B cell (primary cell): Measurements from ENCODE around the gene PTCD3.

Experiments used
- EZH2 ChIP-seq: IDR thresholded peaks from 2 replicates; pipeline ENCODE4 v1.6.1; 2012; ENCODE audit warnings: borderline replicate concordance, low read depth, mild to moderate bottlenecking, moderate library complexity, low read length; ENCODE audit not compliant: insufficient read depth, poor library complexity, severe bottlenecking
- TF ChIP-seq, protein P1 (sequence below): fragments of 200-600 bp; IDR thresholded peaks from one replicate; pipeline ENCODE4 v1.8.0; 2022; ENCODE audit warnings: antibody characterized with exemption, mild to moderate bottlenecking

DNA sequence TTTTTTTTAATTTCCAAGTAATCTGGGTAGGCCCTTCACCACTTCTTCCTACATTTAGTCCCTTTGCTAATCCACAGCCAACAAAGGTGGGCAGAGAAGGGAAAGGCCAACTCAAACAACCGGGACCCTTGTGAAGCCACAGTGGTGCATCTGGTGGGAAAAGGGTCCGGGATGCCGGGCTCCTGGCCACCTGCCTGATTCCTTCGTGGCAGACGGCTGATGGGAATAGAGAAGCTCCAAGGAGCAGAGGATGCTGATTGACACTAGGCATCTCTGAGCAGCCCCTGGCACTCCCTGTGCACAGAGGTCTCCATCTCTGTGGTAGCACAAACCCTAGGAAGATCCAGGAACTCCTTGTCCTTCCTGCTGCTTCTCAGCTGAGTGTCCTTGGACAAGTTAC is 37.4 kb upstream of the PTCD3 start:
- TF ChIP-seq, protein P1, sequence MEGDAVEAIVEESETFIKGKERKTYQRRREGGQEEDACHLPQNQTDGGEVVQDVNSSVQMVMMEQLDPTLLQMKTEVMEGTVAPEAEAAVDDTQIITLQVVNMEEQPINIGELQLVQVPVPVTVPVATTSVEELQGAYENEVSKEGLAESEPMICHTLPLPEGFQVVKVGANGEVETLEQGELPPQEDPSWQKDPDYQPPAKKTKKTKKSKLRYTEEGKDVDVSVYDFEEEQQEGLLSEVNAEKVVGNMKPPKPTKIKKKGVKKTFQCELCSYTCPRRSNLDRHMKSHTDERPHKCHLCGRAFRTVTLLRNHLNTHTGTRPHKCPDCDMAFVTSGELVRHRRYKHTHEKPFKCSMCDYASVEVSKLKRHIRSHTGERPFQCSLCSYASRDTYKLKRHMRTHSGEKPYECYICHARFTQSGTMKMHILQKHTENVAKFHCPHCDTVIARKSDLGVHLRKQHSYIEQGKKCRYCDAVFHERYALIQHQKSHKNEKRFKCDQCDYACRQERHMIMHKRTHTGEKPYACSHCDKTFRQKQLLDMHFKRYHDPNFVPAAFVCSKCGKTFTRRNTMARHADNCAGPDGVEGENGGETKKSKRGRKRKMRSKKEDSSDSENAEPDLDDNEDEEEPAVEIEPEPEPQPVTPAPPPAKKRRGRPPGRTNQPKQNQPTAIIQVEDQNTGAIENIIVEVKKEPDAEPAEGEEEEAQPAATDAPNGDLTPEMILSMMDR = no peak
- no peak for TF ChIP-seq EZH2
